Eye (tissue), 1 donor: ENCODE results near the gene RIT1.
"Not testable (repeated sequence)": the region's sequence is repeated elsewhere in the genome, so short reads cannot be mapped to it uniquely, and the experiment has no call there.

ENCODE experiments used
- DNase-seq: peaks from one replicate; pipeline ENCODE4 v3.0.0-alpha.2; 2015

The RIT1 gene

GRCh38 chr1:155932487-155932886 is 21.3 kb upstream of the RIT1 start:
- DNase-seq = no peak

- DNase-seq = no peak
Observed at GRCh38 chr1:155932081-155932480, 20.9 kb upstream of the RIT1 start.

GRCh38 chr1:155931332-155932038 is 20.3 kb upstream of the RIT1 start:
- no peak for DNase-seq

GRCh38 chr1:155930725-155931124 is 19.6 kb upstream of the RIT1 start:
- DNase-seq = not testable (repeated sequence)

GRCh38 chr1:155929057-155929456 is 17.9 kb upstream of the RIT1 start:
- DNase-seq = no peak

- DNase-seq = no peak
Observed at GRCh38 chr1:155925506-155925905, 14.4 kb upstream of the RIT1 start.

- DNase-seq = no peak
Observed at GRCh38 chr1:155920717-155921116, 9.6 kb upstream of the RIT1 start.

GRCh38 chr1:155919801-155920200 is 8.7 kb upstream of the RIT1 start:
- DNase-seq = no peak

GRCh38 chr1:155918660-155919059 is 7.5 kb upstream of the RIT1 start:
- no peak for DNase-seq

- DNase-seq = no peak
Observed at GRCh38 chr1:155913969-155914757, 3.0 kb upstream of the RIT1 start.

GRCh38 chr1:155912056-155912536 is 947 bp upstream of the RIT1 start:
- DNase-seq = no peak

- DNase-seq = peak; percentile 73
Observed at GRCh38 chr1:155910621-155911121, 478 bp downstream of the RIT1 start.

GRCh38 chr1:155909894-155910293 is 1.3 kb downstream of the RIT1 start:
- DNase-seq = peak; percentile 8

GRCh38 chr1:155904261-155904660 is 6.9 kb downstream of the RIT1 start:
- DNase-seq = no peak

GRCh38 chr1:155900161-155900560 is 11.0 kb downstream of the RIT1 start:
- DNase-seq = no peak

GRCh38 chr1:155899683-155900082 is 11.5 kb downstream of the RIT1 start:
- no peak for DNase-seq

GRCh38 chr1:155898888-155899287 is 12.3 kb downstream of the RIT1 start:
- no peak for DNase-seq

GRCh38 chr1:155897746-155898145 is 13.4 kb downstream of the RIT1 start:
- no peak for DNase-seq

- DNase-seq = not testable (repeated sequence)
Observed at GRCh38 chr1:155896476-155896875, 14.7 kb downstream of the RIT1 start.

GRCh38 chr1:155895617-155896016 is 15.5 kb downstream of the RIT1 start:
- DNase-seq = not testable (repeated sequence)

- DNase-seq = peak; percentile 37
Observed at GRCh38 chr1:155893389-155894142, 17.6 kb downstream of the RIT1 start.

GRCh38 chr1:155892796-155893195 is 18.4 kb downstream of the RIT1 start:
- DNase-seq = no peak

- DNase-seq = no peak
Observed at GRCh38 chr1:155890251-155890650, 20.9 kb downstream of the RIT1 start.
